GM18498 (cell line): Measurements from ENCODE around the gene AMPD2.
"Not testable (repeated sequence)": the region's sequence is repeated elsewhere in the genome, so short reads cannot be mapped to it uniquely, and the experiment has no call there.

ENCODE experiments used
- ATAC-seq: cut with Tn5 transposase; IDR thresholded peaks from one replicate; pipeline ENCODE4 v1.9.1; 2021; ENCODE audit warnings: mild to moderate bottlenecking, moderate library complexity; ENCODE audit not compliant: unreplicated experiment

Gene AMPD2

DNA sequence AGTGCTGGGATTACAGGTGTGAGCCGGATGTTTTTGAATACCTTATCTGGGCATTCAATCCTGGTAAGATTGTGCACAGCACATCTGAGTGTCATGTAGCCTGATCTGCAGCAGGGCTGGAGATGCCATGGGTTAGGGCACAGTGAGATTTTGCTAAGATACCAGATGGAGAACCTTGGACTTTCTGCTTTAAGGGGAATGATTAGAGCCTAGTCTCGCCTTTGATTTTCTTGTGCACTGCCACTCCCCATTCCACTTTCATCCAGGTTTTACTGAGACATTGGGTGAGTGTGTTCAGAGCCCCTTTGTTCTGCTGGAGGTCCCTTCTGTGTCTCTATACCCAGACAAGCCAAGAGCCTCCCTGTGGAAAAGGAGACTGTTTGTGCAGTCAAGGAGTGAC is 54.2 kb downstream of the AMPD2 start:
- not testable (repeated sequence) for ATAC-seq

DNA sequence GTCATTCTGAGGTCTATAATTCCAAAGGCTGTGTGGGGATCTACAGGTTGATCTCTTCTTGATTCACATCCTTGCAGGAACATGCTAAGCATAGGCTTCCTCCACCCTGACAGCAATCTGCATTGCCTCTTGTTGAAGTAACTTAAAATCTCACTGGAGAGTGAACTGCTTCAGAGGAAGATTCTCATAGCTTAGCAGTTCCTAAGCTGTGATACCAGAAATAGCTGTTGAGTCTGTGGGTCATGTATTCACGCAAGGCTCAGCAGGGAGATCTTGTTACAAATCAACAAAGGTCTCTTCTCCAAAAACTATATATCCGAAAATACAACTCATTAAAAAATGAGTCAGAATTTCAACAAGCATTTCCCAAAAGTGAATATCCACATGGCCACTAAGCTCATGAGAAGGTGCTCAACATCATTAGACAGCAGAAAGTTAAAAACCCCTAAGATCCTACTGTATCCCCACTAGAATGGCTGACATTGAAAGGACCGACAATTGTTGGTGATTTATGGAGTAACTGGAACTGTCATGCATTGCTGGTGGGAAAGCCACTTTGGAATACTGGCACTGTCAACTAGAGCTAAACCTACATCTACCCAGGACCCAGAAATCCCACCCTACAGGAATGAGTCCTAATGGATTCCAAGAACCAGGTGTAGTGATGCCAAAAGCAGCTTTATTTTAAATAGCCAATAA is 57.2 kb downstream of the AMPD2 start:
- ATAC-seq, result not testable (repeated sequence)

DNA sequence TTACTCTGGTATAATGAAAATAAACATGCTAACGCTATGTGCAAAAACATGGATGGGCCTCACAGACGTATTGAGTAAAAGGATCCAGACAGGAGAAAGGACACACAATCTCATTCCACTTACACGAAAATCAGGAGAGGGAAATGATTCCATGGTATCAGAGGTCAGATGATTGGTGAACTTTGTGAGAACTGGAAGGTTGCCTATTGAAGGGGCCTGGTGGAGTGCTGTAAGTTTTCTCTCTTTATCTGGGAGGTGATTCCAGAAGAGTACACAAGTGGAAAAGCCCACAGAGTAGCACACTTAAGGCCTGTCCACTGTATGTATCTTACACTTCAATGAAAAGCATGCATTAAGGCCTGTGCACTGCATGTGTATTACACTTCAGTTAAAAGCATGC is 57.8 kb downstream of the AMPD2 start:
- ATAC-seq, result no peak

DNA sequence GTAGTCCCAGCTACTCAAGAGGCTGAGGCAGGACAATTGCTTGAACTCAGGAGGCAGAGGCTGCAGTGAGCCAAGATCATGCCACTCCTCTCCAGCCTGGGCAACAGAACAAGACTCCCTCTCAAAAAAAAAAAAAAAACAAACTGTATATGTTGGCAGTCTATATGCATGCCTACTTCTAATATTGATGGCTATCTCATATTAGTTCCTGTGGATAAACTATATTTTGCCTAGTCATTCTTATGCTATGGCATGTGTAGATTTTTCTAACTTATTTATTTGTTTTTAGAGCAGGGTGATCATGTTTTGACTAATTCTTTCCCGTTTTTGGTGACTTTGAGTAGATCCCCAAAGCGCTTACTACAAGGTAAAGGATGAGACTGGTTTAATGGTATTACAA is 59.0 kb downstream of the AMPD2 start:
- not testable (repeated sequence) for ATAC-seq
